Loucy (cell line): ENCODE measurements around the gene TAF5.

Source experiments
- CTCF ChIP-seq: fragments of 200-600 bp; sonication (generic); conservative IDR thresholded peaks from 2 replicates; pipeline ENCODE4 v1.5.1; 2014; ENCODE audit warnings: mild to moderate bottlenecking, antibody characterized with exemption, low read length
- EZH2phosphoT487 ChIP-seq: fragments of 200-600 bp; IDR thresholded peaks from 2 replicates; pipeline ENCODE4 v1.6.1; 2018; ENCODE audit warnings: antibody characterized with exemption, mild to moderate bottlenecking, moderate library complexity, borderline replicate concordance

GRCh38 chr10:103355906-103356599, 11.7 kb upstream of the TAF5 start:
- TF ChIP-seq CTCF (no peak), EZH2phosphoT487 (no peak)
